K562 (cell line): ENCODE data around the gene PSME1. TPM values are rescaled to one million over a fixed set of nuclear protein-coding genes. Genes with fewer than 3 reads are reported as not detected.

ENCODE experiments used
- ATAC-seq: fragments of 200-7000 bp; cut with Tn5 transposase; 3 replicates; pipeline ENCODE4 v1.9.1; 2020; ENCODE audit warnings: moderate library complexity
- BruUV-seq: library from RNA; stranded (reverse); fragments of 400-500 nt; replicated peaks from 2 replicates; lab custom pipeline; 2021; lab: Mats Ljungman, UMichigan
- CTCF ChIA-PET: fragments of 300-600 bp; formaldehyde crosslinking; extraction: SDS; loops from one replicate; lab custom pipeline; 2021; ENCODE audit warnings: low intra/inter-chr PET ratio; lab: Yijun Ruan, JAX
- POLR2A ChIA-PET: fragments of 300-600, 350-650 bp; sonication (Branson Sonifier 250); formaldehyde crosslinking; extraction: SDS; loops from one replicate; lab custom pipeline; 2021; ENCODE audit warnings: antibody characterized with exemption, inconsistent platforms; lab: Yijun Ruan, JAX
- DNase-seq, 4 experiments: peaks; one replicate each; pipeline versions ENCODE4 v3.0.0 to v3.0.0-alpha.2; 2011 to 2018; ENCODE audit warnings: low spot score in 3 of 4, mixed read lengths in 3 of 4; ENCODE audit errors: extremely low read depth in 1 of 4
- FAIRE-seq: peaks from 2 replicates; lab custom pipeline; 2011; peaks lifted over from hg19 to GRCh38; lab: Jason Lieb, UNC
- H2AFZ ChIP-seq: 2 replicates; pipeline ENCODE4 v1.6.0; 2011; ENCODE audit warnings: low read depth, low read length, control low read depth, inconsistent platforms
- H3K27ac ChIP-seq: fragments of 200-600 bp; 3 replicates; pipeline ENCODE4 v1.8.0; 2011; ENCODE audit warnings: low read depth, mild to moderate bottlenecking, control low read depth, inconsistent platforms, low read length, moderate library complexity, mixed read lengths; ENCODE audit errors: extremely low read depth
- H3K27me3 ChIP-seq, 2 experiments: fragments of 300-600 bp in 1 of 2; 2 replicates in 1 of 2; 3 replicates in 1 of 2; pipeline versions ENCODE4 v1.6.0 to v1.8.0; 2011; ENCODE audit warnings: inconsistent platforms in 2 of 2, low read length in 2 of 2, mild to moderate bottlenecking in 1 of 2, mixed read lengths in 1 of 2, moderate library complexity in 1 of 2; ENCODE audit not compliant: control insufficient read depth in 2 of 2, insufficient read depth in 2 of 2
- H3K36me3 ChIP-seq: fragments of 300-600 bp; 3 replicates; pipeline ENCODE4 v1.8.0; 2011; ENCODE audit warnings: mild to moderate bottlenecking, low read length, inconsistent platforms; ENCODE audit not compliant: control insufficient read depth, insufficient read depth
- H3K4me1 ChIP-seq, 2 experiments: fragments of 200-600 bp in 1 of 2; replicated peaks in 1 of 2; 2 replicates in 1 of 2; 3 replicates in 1 of 2; pipeline versions ENCODE4 v1.5.1 to v1.8.0; 2011; ENCODE audit warnings: inconsistent platforms in 2 of 2, low read length in 2 of 2, mild to moderate bottlenecking in 1 of 2, mixed read lengths in 1 of 2, moderate library complexity in 1 of 2; ENCODE audit not compliant: control insufficient read depth in 2 of 2, insufficient read depth in 2 of 2
- H3K4me2 ChIP-seq: 2 replicates; pipeline ENCODE4 v1.6.1; 2011; ENCODE audit warnings: low read length, control low read depth, inconsistent platforms, mixed read lengths; ENCODE audit not compliant: insufficient read depth
- H3K4me3 ChIP-seq: fragments of 200-600 bp; sonication (generic), shearing (Covaris generic); 2 replicates; pipeline ENCODE4 v1.5.1; 2016; ENCODE audit warnings: control low read depth, inconsistent platforms
- H3K79me2 ChIP-seq: fragments of 200-600 bp; 3 replicates; pipeline ENCODE4 v1.8.0; 2011; ENCODE audit warnings: low read length, inconsistent platforms; ENCODE audit not compliant: control insufficient read depth, insufficient read depth
- H3K9ac ChIP-seq, 2 experiments: 2 replicates each; pipeline versions ENCODE4 v1.6.0 to v1.6.1; 2011; ENCODE audit warnings: low read depth in 2 of 2, low read length in 2 of 2, control low read depth in 1 of 2, inconsistent platforms in 1 of 2, mild to moderate bottlenecking in 1 of 2, mixed read lengths in 1 of 2; ENCODE audit not compliant: insufficient read depth in 1 of 2
- H3K9me1 ChIP-seq: one replicate; pipeline ENCODE4 v1.6.0; 2011; ENCODE audit warnings: inconsistent platforms, mild to moderate bottlenecking, low read length, moderate library complexity; ENCODE audit not compliant: control insufficient read depth, insufficient read depth
- H3K9me3 ChIP-seq: replicated peaks from 2 replicates; pipeline ENCODE4 v1.5.1; 2011; ENCODE audit warnings: low read depth, low read length, inconsistent platforms; ENCODE audit not compliant: control insufficient read depth, insufficient read depth
- H4K20me1 ChIP-seq: replicated peaks from 2 replicates; pipeline ENCODE4 v1.6.1; 2011; ENCODE audit warnings: low read length, inconsistent platforms, mixed read lengths; ENCODE audit not compliant: control insufficient read depth, insufficient read depth
- E2F4 ChIP-seq: sonication (generic); formaldehyde crosslinking; IDR thresholded peaks from 2 replicates; pipeline ENCODE4 v1.8.0; 2022; ENCODE audit warnings: mild to moderate bottlenecking, low read depth, missing genetic modification reagents
- POLR2H ChIP-seq: IDR thresholded peaks from 2 replicates; pipeline ENCODE4 v1.6.1; 2016; ENCODE audit warnings: missing genetic modification characterization, low read depth, mild to moderate bottlenecking, control low read depth, missing compliant biosample characterization, moderate library complexity
- RBM39 ChIP-seq: fragments of 200-400 bp; formaldehyde crosslinking; optimal IDR thresholded peaks from 2 replicates; pipeline ENCODE3; 2018; ENCODE audit warnings: low read depth, low read length
- RFX1 ChIP-seq: fragments of 450-650 bp; IDR thresholded peaks from 2 replicates; pipeline ENCODE4 v1.6.1; 2016; ENCODE audit warnings: mild to moderate bottlenecking, moderate library complexity
- ZNF695 ChIP-seq: fragments of 450-650 bp; formaldehyde crosslinking; IDR thresholded peaks from 2 replicates; pipeline ENCODE4 v1.4.0; 2020; ENCODE audit warnings: mild to moderate bottlenecking, moderate library complexity
- WGBS: fragments of 100-300 bp; shearing (Covaris generic); methylation state at CpG from one replicate; pipeline ENCODE4 v1.1.6; 2016; ENCODE audit warnings: low coverage, mixed read lengths; ENCODE audit not compliant: insufficient coverage; ENCODE audit errors: missing lambda C conversion rate; 5-methylcytosine and 5-hydroxymethylcytosine counted together
- in situ Hi-C: fragments of 300-500 bp; cut with MboI; formaldehyde crosslinking; loops from 4 replicates; pipeline ENCODE4 v1.15.0; 2018; ENCODE audit warnings: inconsistent platforms, mixed read lengths
- intact Hi-C: fragments of 100-400 bp; cut with micrococcal nuclease; formaldehyde crosslinking; loops from 2 replicates; pipeline ENCODE4 v1.14.2; 2022
- polyA plus RNA-seq, 8 experiments: library from polyadenylated mRNA; depleted of rRNA in 4 of 8; stranded (reverse) in 5 of 8; unstranded in 3 of 8; fragments of >200 nt; fragmentation: Nextera tagmentation in 2 of 8; fragmentation: Illumina TruSeq in 1 of 8; extraction: Ambion mirVana in 2 of 8; extraction: Trizol in 1 of 8; gene quantifications; 2 replicates each; pipeline versions ENCODE4 v1.2.1 to v1.2.3, GENCODE V29; 2011 to 2014; ENCODE audit warnings: inconsistent platforms in 1 of 8, missing spikeins in 1 of 8
- total RNA-seq, 7 experiments: library from RNA; depleted of rRNA in 6 of 7; stranded (reverse); fragments of >200 nt in 6 of 7; fragmentation: Illumina TruSeq in 2 of 7; extraction: Trizol in 2 of 7; gene quantifications; 2 replicates each; pipeline versions ENCODE4 v1.2.1 to v1.2.3, GENCODE V29; 2011 to 2021; ENCODE audit warnings: low replicate concordance in 1 of 7

Gene PSME1
- total and polyA plus RNA-seq, 9 of the 15 experiments (the other 6 are each of a cell fraction or from before 2014, with no cell fraction given), result 20.3 to 180 (median 67.5) TPM

GRCh38 chr14:24150993-24151392 lies 15.0 kb downstream of the PSME1 start:
- peaks cover 59% of the 10 kb centered on the region; the same call in 2 of the 3 replicates for H3K36me3 ChIP-seq
- intact Hi-C loops, result no loop called here
- H4K20me1 ChIP-seq, result no peaks in the 10 kb centered on the region
- ChIA-PET CTCF (no interaction called here), POLR2A (interaction anchor here (1.1 to 1.2 kb wide), 2 partner anchors 10 to 14 kb away, joined by 3 to 4 read pairs; partner anchors contain the start of gene IRF9)
- FAIRE-seq (no peak), DNase-seq (no peak), ATAC-seq (no peak)
- H3K9me1 ChIP-seq, result no peaks in the 10 kb centered on the region
- H3K4me1 ChIP-seq, result peaks cover 6 to 24% of the 10 kb centered on the region in 2 experiments; a peak in 4 of 5 replicates
- H3K27me3 ChIP-seq, result no peaks in the 10 kb centered on the region
- BruUV-seq, result no TSS peak
- no peak overlapping the region for H3K4me3 ChIP-seq
- in situ Hi-C loops, result no loop called here
- TF ChIP-seq RFX1 (peak; percentile 51), ZNF695 (CRISPR knock-in tag) (no peak)
- no peak overlapping the region for H3K9ac ChIP-seq
- no peak overlapping the region for H3K4me2 ChIP-seq
- WGBS, result 96% methylated on average over 9 of the region's 9 CpGs
- H3K9me3 ChIP-seq, result no peaks in the 10 kb centered on the region
- no peak overlapping the region for H3K27ac ChIP-seq
- H3K79me2 ChIP-seq, result peaks cover 19% of the 10 kb centered on the region
- H2AFZ ChIP-seq, result no peak overlapping the region

GRCh38 chr14:24151404-24152080 lies 15.5 kb downstream of the PSME1 start:
- Histone ChIP-seq H3K9ac (no peak overlapping the region), H3K36me3 (peaks cover 60% of the 10 kb centered on the region; the same call in 2 of the 3 replicates), H3K4me2 (no peak overlapping the region), H3K27me3 (no peaks in the 10 kb centered on the region), H3K79me2 (peaks cover 16% of the 10 kb centered on the region), H3K27ac (no peak overlapping the region), H4K20me1 (no peaks in the 10 kb centered on the region), H3K9me3 (no peaks in the 10 kb centered on the region), H3K4me1 (peaks cover 6 to 24% of the 10 kb centered on the region in 2 experiments; a peak in 4 of 5 replicates), H2AFZ (no peak overlapping the region), H3K4me3 (no peak overlapping the region), H3K9me1 (no peaks in the 10 kb centered on the region)
- intact Hi-C loops, result no loop called here
- ChIA-PET CTCF (no interaction called here), POLR2A (interaction anchor here (0.6 to 1.1 kb wide), 2 partner anchors 10 to 513 kb away, joined by 3 read pairs; partner anchors contain the start of gene IRF9)
- TF ChIP-seq RBM39, result no peak
- no peak for TF ChIP-seq POLR2H (tag)
- no peak for TF ChIP-seq E2F4 (CRISPR knock-in tag)
- ATAC-seq, result no peak
- 99% methylated on average over 10 of the region's 16 CpGs for WGBS
- in situ Hi-C loops, result no loop called here
- no TSS peak for BruUV-seq
- FAIRE-seq, result no peak
- DNase-seq, result no peak
